Measurements from ENCODE around the gene SLC25A26.

SLC25A26 gene

GRCh38 chr3:66404903-66405700 is 184.3 kb downstream of the SLC25A26 start:
- DNase-seq (ENCODE audit: low read depth), result no peak
- H3K9me3 ChIP-seq (ENCODE audit: control insufficient read depth, low read length), result no peaks in the 10 kb centered on the region
- H3K36me3 ChIP-seq (ENCODE audit: control insufficient read depth, insufficient read depth, low read length, severe bottlenecking), result peaks cover 8% of the 10 kb centered on the region
- H3K4me3 ChIP-seq (ENCODE audit: low read length), result no peak overlapping the region
- no peak overlapping the region for H3K9ac ChIP-seq (ENCODE audit: low read length)
- peaks cover 32% of the 10 kb centered on the region for H3K4me1 ChIP-seq (ENCODE audit: control insufficient read depth, insufficient read depth, low read length)
- no peaks in the 10 kb centered on the region for H3K27me3 ChIP-seq (replicated peaks; ENCODE audit: control insufficient read depth, insufficient read depth, low read length)

GRCh38 chr3:66405701-66406091 is 184.9 kb downstream of the SLC25A26 start:
- no peak overlapping the region for H3K4me3 ChIP-seq (ENCODE audit: low read length)
- H3K9me3 ChIP-seq (ENCODE audit: control insufficient read depth, low read length), result no peaks in the 10 kb centered on the region
- H3K4me1 ChIP-seq (ENCODE audit: control insufficient read depth, insufficient read depth, low read length), result peaks cover 32% of the 10 kb centered on the region
- DNase-seq (ENCODE audit: low read depth), result peak; percentile 67
- no peak overlapping the region for H3K9ac ChIP-seq (ENCODE audit: low read length)
- peaks cover 9% of the 10 kb centered on the region for H3K36me3 ChIP-seq (ENCODE audit: control insufficient read depth, insufficient read depth, low read length, severe bottlenecking)
- no peaks in the 10 kb centered on the region for H3K27me3 ChIP-seq (replicated peaks; ENCODE audit: control insufficient read depth, insufficient read depth, low read length)

- H3K27me3 ChIP-seq (replicated peaks; ENCODE audit: control insufficient read depth, insufficient read depth, low read length), result no peaks in the 10 kb centered on the region
- peaks cover 9% of the 10 kb centered on the region for H3K36me3 ChIP-seq (ENCODE audit: control insufficient read depth, insufficient read depth, low read length, severe bottlenecking)
- H3K4me1 ChIP-seq (ENCODE audit: control insufficient read depth, insufficient read depth, low read length), result peaks cover 33% of the 10 kb centered on the region
These were observed 185.4 kb downstream of the SLC25A26 start for GRCh38 chr3:66406163-66406562.

GRCh38 chr3:66406831-66407610 is 186.2 kb downstream of the SLC25A26 start:
- peaks cover 37% of the 10 kb centered on the region for H3K4me1 ChIP-seq (ENCODE audit: control insufficient read depth, insufficient read depth, low read length)
- H3K36me3 ChIP-seq (ENCODE audit: control insufficient read depth, insufficient read depth, low read length, severe bottlenecking), result peaks cover 9% of the 10 kb centered on the region
- no peak for DNase-seq (ENCODE audit: low read depth)
- H3K27me3 ChIP-seq (replicated peaks; ENCODE audit: control insufficient read depth, insufficient read depth, low read length), result no peaks in the 10 kb centered on the region
- H3K4me3 ChIP-seq (ENCODE audit: low read length), result no peak overlapping the region
- no peaks in the 10 kb centered on the region for H3K9me3 ChIP-seq (ENCODE audit: control insufficient read depth, low read length)
- H3K9ac ChIP-seq (ENCODE audit: low read length), result no peak overlapping the region

More at GRCh38 chr3:66406163-66406562, 185.4 kb downstream of the SLC25A26 start:
- no peak overlapping the region for H3K9ac ChIP-seq (ENCODE audit: low read length)
- DNase-seq (ENCODE audit: low read depth), result no peak
- no peaks in the 10 kb centered on the region for H3K9me3 ChIP-seq (ENCODE audit: control insufficient read depth, low read length)
- no peak overlapping the region for H3K4me3 ChIP-seq (ENCODE audit: low read length)

GRCh38 chr3:66407611-66408218 is 186.9 kb downstream of the SLC25A26 start:
- Histone ChIP-seq H3K9ac (ENCODE audit: low read length) (no peak overlapping the region), H3K9me3 (ENCODE audit: control insufficient read depth, low read length) (no peaks in the 10 kb centered on the region), H3K4me1 (ENCODE audit: control insufficient read depth, insufficient read depth, low read length) (peaks cover 35% of the 10 kb centered on the region), H3K27me3 (replicated peaks; ENCODE audit: control insufficient read depth, insufficient read depth, low read length) (no peaks in the 10 kb centered on the region), H3K4me3 (ENCODE audit: low read length) (no peak overlapping the region), H3K36me3 (ENCODE audit: control insufficient read depth, insufficient read depth, low read length, severe bottlenecking) (peaks cover 11% of the 10 kb centered on the region)
- DNase-seq (ENCODE audit: low read depth), result peak; percentile 75

GRCh38 chr3:66409771-66410754 is 189.3 kb downstream of the SLC25A26 start:
- Histone ChIP-seq H3K4me3 (ENCODE audit: low read length) (no peak overlapping the region), H3K27me3 (replicated peaks; ENCODE audit: control insufficient read depth, insufficient read depth, low read length) (no peaks in the 10 kb centered on the region), H3K36me3 (ENCODE audit: control insufficient read depth, insufficient read depth, low read length, severe bottlenecking) (peaks cover 12% of the 10 kb centered on the region), H3K4me1 (ENCODE audit: control insufficient read depth, insufficient read depth, low read length) (peaks cover 34% of the 10 kb centered on the region), H3K9ac (ENCODE audit: low read length) (no peak overlapping the region), H3K9me3 (ENCODE audit: control insufficient read depth, low read length) (no peaks in the 10 kb centered on the region)
- no peak for DNase-seq (ENCODE audit: low read depth)

GRCh38 chr3:66410976-66411375 is 190.2 kb downstream of the SLC25A26 start:
- Histone ChIP-seq H3K9me3 (ENCODE audit: control insufficient read depth, low read length) (no peaks in the 10 kb centered on the region), H3K27me3 (replicated peaks; ENCODE audit: control insufficient read depth, insufficient read depth, low read length) (no peaks in the 10 kb centered on the region), H3K4me1 (ENCODE audit: control insufficient read depth, insufficient read depth, low read length) (peaks cover 25% of the 10 kb centered on the region), H3K4me3 (ENCODE audit: low read length) (no peak overlapping the region), H3K9ac (ENCODE audit: low read length) (no peak overlapping the region), H3K36me3 (ENCODE audit: control insufficient read depth, insufficient read depth, low read length, severe bottlenecking) (peaks cover 14% of the 10 kb centered on the region)
- DNase-seq (ENCODE audit: low read depth), result no peak

- Histone ChIP-seq H3K9ac (ENCODE audit: low read length) (no peak overlapping the region), H3K27me3 (replicated peaks; ENCODE audit: control insufficient read depth, insufficient read depth, low read length) (no peaks in the 10 kb centered on the region), H3K36me3 (ENCODE audit: control insufficient read depth, insufficient read depth, low read length, severe bottlenecking) (peaks cover 14% of the 10 kb centered on the region), H3K4me3 (ENCODE audit: low read length) (no peak overlapping the region), H3K4me1 (ENCODE audit: control insufficient read depth, insufficient read depth, low read length) (peaks cover 20% of the 10 kb centered on the region), H3K9me3 (ENCODE audit: control insufficient read depth, low read length) (no peaks in the 10 kb centered on the region)
- DNase-seq (ENCODE audit: low read depth), result no peak
These were observed 190.7 kb downstream of the SLC25A26 start for GRCh38 chr3:66411474-66411873.

- no peaks in the 10 kb centered on the region for H3K27me3 ChIP-seq (replicated peaks; ENCODE audit: control insufficient read depth, insufficient read depth, low read length)
- H3K4me3 ChIP-seq (ENCODE audit: low read length), result no peak overlapping the region
- H3K9ac ChIP-seq (ENCODE audit: low read length), result no peak overlapping the region
- no peaks in the 10 kb centered on the region for H3K9me3 ChIP-seq (ENCODE audit: control insufficient read depth, low read length)
- no peak for DNase-seq (ENCODE audit: low read depth)
- peaks cover 14% of the 10 kb centered on the region for H3K36me3 ChIP-seq (ENCODE audit: control insufficient read depth, insufficient read depth, low read length, severe bottlenecking)
- peaks cover 20% of the 10 kb centered on the region for H3K4me1 ChIP-seq (ENCODE audit: control insufficient read depth, insufficient read depth, low read length)
These were observed 191.4 kb downstream of the SLC25A26 start for GRCh38 chr3:66411961-66412887.

Data from adipocyte (in vitro differentiated cells).